SU-DHL-6 (cell line): ENCODE data around the gene AMELX.

Experiments used
- H2AFZ ChIP-seq: fragments of 200-600 bp; sonication (generic); 2 replicates; pipeline ENCODE4 v1.6.1; 2014; ENCODE audit warnings: low read depth, mild to moderate bottlenecking, moderate library complexity, mixed read lengths, antibody characterized with exemption, low read length; ENCODE audit not compliant: severe bottlenecking
- H3F3A ChIP-seq: fragments of 200-600 bp; shearing (Covaris generic); 2 replicates; pipeline ENCODE4 v1.6.0; 2016; ENCODE audit warnings: antibody characterized with exemption, mild to moderate bottlenecking; ENCODE audit not compliant: insufficient read depth
- H3K27ac ChIP-seq: fragments of 200-600 bp; sonication (generic); 2 replicates; pipeline ENCODE4 v1.5.1; 2016; ENCODE audit warnings: low read depth, mild to moderate bottlenecking, low read length, moderate library complexity, mixed read lengths
- H3K27me3 ChIP-seq: fragments of 200-600 bp; sonication (generic), shearing (Covaris generic); 2 replicates; pipeline ENCODE4 v1.6.0; 2014; ENCODE audit warnings: mild to moderate bottlenecking, low read length
- H3K36me3 ChIP-seq: fragments of 200-600 bp; sonication (generic); 2 replicates; pipeline ENCODE4 v1.6.1; 2014; ENCODE audit warnings: mild to moderate bottlenecking, low read length, mixed read lengths
- H3K4me2 ChIP-seq: fragments of 300-600, 200-600 bp; shearing (Covaris generic), sonication (generic); 2 replicates; pipeline ENCODE4 v1.6.0; 2014; ENCODE audit warnings: low read length, low read depth, mild to moderate bottlenecking; ENCODE audit not compliant: poor library complexity, severe bottlenecking
- H3K4me3 ChIP-seq: fragments of 200-600 bp; sonication (generic); 2 replicates; pipeline ENCODE4 v1.5.1; 2014; ENCODE audit warnings: antibody characterized with exemption, low read length, mild to moderate bottlenecking, mixed read lengths; ENCODE audit not compliant: insufficient read depth, poor library complexity, severe bottlenecking
- H3K79me2 ChIP-seq: fragments of 200-600 bp; sonication (generic); 2 replicates; pipeline ENCODE4 v1.6.1; 2014; ENCODE audit warnings: mild to moderate bottlenecking, low read length, moderate library complexity; ENCODE audit not compliant: insufficient read depth
- H3K9ac ChIP-seq: fragments of 200-600 bp; sonication (generic); 2 replicates; pipeline ENCODE4 v1.7.0; 2014; ENCODE audit warnings: mild to moderate bottlenecking, low read length
- H3K9me2 ChIP-seq: fragments of 200-600 bp; sonication (generic); replicated peaks from 2 replicates; pipeline ENCODE4 v1.6.1; 2014; ENCODE audit warnings: low read length; ENCODE audit not compliant: insufficient read depth
- H3K9me3 ChIP-seq: fragments of 200-600 bp; sonication (generic); 2 replicates; pipeline ENCODE4 v1.6.1; 2014; ENCODE audit warnings: low read length, mixed read lengths; ENCODE audit not compliant: insufficient read depth
- H4K20me1 ChIP-seq: fragments of 200-600 bp; sonication (generic); 2 replicates; pipeline ENCODE4 v1.6.1; 2014; ENCODE audit warnings: low read depth, mild to moderate bottlenecking, antibody characterized with exemption, low read length, moderate library complexity, mixed read lengths
- CTCF ChIP-seq: fragments of 200-600 bp; sonication (generic); IDR thresholded peaks from one replicate; pipeline ENCODE4 v1.5.1; 2017; ENCODE audit warnings: antibody characterized with exemption, mild to moderate bottlenecking, low read length, moderate library complexity; ENCODE audit not compliant: insufficient read depth, poor library complexity, severe bottlenecking
- EZH2phosphoT487 ChIP-seq: fragments of 200-600 bp; sonication (generic), shearing (Covaris generic); conservative IDR thresholded peaks from 2 replicates; pipeline ENCODE4 v1.6.1; 2018; ENCODE audit warnings: mild to moderate bottlenecking, antibody characterized with exemption, low read length, moderate library complexity, mixed read lengths

Gene AMELX

GRCh38 chrX:11269006-11269405 is 24.2 kb upstream of the AMELX start:
- no peak overlapping the region for H3K4me3 ChIP-seq
- no peaks in the 10 kb centered on the region for H4K20me1 ChIP-seq
- H3K27me3 ChIP-seq: no peaks in the 10 kb centered on the region
- no peak overlapping the region for H3K27ac ChIP-seq
- no peak overlapping the region for H2AFZ ChIP-seq
- no peak for TF ChIP-seq CTCF
- no peak for TF ChIP-seq EZH2phosphoT487
- no peaks in the 10 kb centered on the region for H3K36me3 ChIP-seq
- no peaks in the 10 kb centered on the region for H3K79me2 ChIP-seq
- H3K4me2 ChIP-seq: no peak overlapping the region
- H3K9ac ChIP-seq: no peak overlapping the region
- no peaks in the 10 kb centered on the region for H3K9me3 ChIP-seq
- no peaks in the 10 kb centered on the region for H3F3A ChIP-seq
- H3K9me2 ChIP-seq: no peaks in the 10 kb centered on the region

GRCh38 chrX:11269996-11270395 is 23.2 kb upstream of the AMELX start:
- H3K36me3 ChIP-seq: no peaks in the 10 kb centered on the region
- no peak overlapping the region for H3K4me2 ChIP-seq
- H4K20me1 ChIP-seq: no peaks in the 10 kb centered on the region
- H2AFZ ChIP-seq: no peak overlapping the region
- no peaks in the 10 kb centered on the region for H3K9me2 ChIP-seq
- H3K4me3 ChIP-seq: no peak overlapping the region
- H3K9me3 ChIP-seq: no peaks in the 10 kb centered on the region
- H3K79me2 ChIP-seq: no peaks in the 10 kb centered on the region
- TF ChIP-seq CTCF: no peak
- TF ChIP-seq EZH2phosphoT487: no peak
- no peak overlapping the region for H3K27ac ChIP-seq
- no peaks in the 10 kb centered on the region for H3K27me3 ChIP-seq
- no peaks in the 10 kb centered on the region for H3F3A ChIP-seq
- H3K9ac ChIP-seq: no peak overlapping the region

- no peaks in the 10 kb centered on the region for H3K27me3 ChIP-seq
- H3K27ac ChIP-seq: no peak overlapping the region
- no peaks in the 10 kb centered on the region for H3K36me3 ChIP-seq
- H3K9me3 ChIP-seq: no peaks in the 10 kb centered on the region
- H3K9me2 ChIP-seq: no peaks in the 10 kb centered on the region
- H2AFZ ChIP-seq: no peak overlapping the region
- no peak overlapping the region for H3K4me2 ChIP-seq
- no peaks in the 10 kb centered on the region for H3F3A ChIP-seq
- no peak overlapping the region for H3K9ac ChIP-seq
- TF ChIP-seq EZH2phosphoT487 (no peak), CTCF (no peak)
- H4K20me1 ChIP-seq: no peaks in the 10 kb centered on the region
- H3K4me3 ChIP-seq: no peak overlapping the region
- no peaks in the 10 kb centered on the region for H3K79me2 ChIP-seq
Measured at GRCh38 chrX:11272290-11272689, 20.9 kb upstream of the AMELX start.

- no peaks in the 10 kb centered on the region for H3K79me2 ChIP-seq
Measured at GRCh38 chrX:11272863-11273262, 20.4 kb upstream of the AMELX start.

More at GRCh38 chrX:11272863-11273262, 20.4 kb upstream of the AMELX start:
- Histone ChIP-seq H4K20me1 (no peaks in the 10 kb centered on the region), H3K27ac (no peak overlapping the region), H3F3A (no peaks in the 10 kb centered on the region), H3K4me3 (no peak overlapping the region), H2AFZ (no peak overlapping the region), H3K9me3 (no peaks in the 10 kb centered on the region), H3K9ac (no peak overlapping the region), H3K4me2 (no peak overlapping the region), H3K36me3 (no peaks in the 10 kb centered on the region), H3K27me3 (no peaks in the 10 kb centered on the region), H3K9me2 (no peaks in the 10 kb centered on the region)
- TF ChIP-seq CTCF (no peak), EZH2phosphoT487 (no peak)
